Parathyroid adenoma (tissue), 2 donors: Measurements from ENCODE around the gene SLC25A11.

ENCODE experiments used
- H2AFZ ChIP-seq: fragments of 300-600 bp; sonication (generic); one replicate; pipeline ENCODE4 v1.7.0; 2017; ENCODE audit warnings: antibody characterized with exemption, mild to moderate bottlenecking
- H3K27ac ChIP-seq: fragments of 300-600 bp; sonication (generic); one replicate; pipeline ENCODE4 v1.7.0; 2017
- H3K27me3 ChIP-seq: fragments of 300-600 bp; sonication (generic); one replicate; pipeline ENCODE4 v1.7.0; 2017; ENCODE audit warnings: low read length; ENCODE audit not compliant: control insufficient read depth, insufficient read depth
- H3K36me3 ChIP-seq: fragments of 300-600 bp; sonication (generic); one replicate; pipeline ENCODE4 v1.7.0; 2017; ENCODE audit warnings: low read length; ENCODE audit not compliant: control insufficient read depth, insufficient read depth
- H3K4me1 ChIP-seq: fragments of 300-600 bp; sonication (generic); one replicate; pipeline ENCODE4 v1.7.0; 2017; ENCODE audit warnings: control low read depth
- H3K4me2 ChIP-seq: fragments of 300-600 bp; sonication (generic); one replicate; pipeline ENCODE4 v1.7.0; 2017; ENCODE audit warnings: low read length
- H3K4me3 ChIP-seq: fragments of 300-600 bp; sonication (generic); one replicate; pipeline ENCODE4 v1.7.0; 2017; ENCODE audit warnings: low read depth, low read length
- H3K79me2 ChIP-seq: fragments of 300-600 bp; sonication (generic); one replicate; pipeline ENCODE4 v1.7.0; 2017; ENCODE audit warnings: control low read depth
- H3K9ac ChIP-seq: fragments of 300-600 bp; sonication (generic); one replicate; pipeline ENCODE4 v1.7.0; 2017; ENCODE audit warnings: mild to moderate bottlenecking
- H3K9me3 ChIP-seq: fragments of 300-600 bp; sonication (generic); one replicate; pipeline ENCODE4 v1.7.0; 2017; ENCODE audit warnings: low read length; ENCODE audit not compliant: control insufficient read depth
- TF ChIP-seq, protein P1 (sequence below): fragments of 300-600 bp; sonication (generic); IDR thresholded peaks from one replicate; pipeline ENCODE4 v1.7.0; 2017; ENCODE audit warnings: antibody characterized with exemption, mild to moderate bottlenecking
- donor health status: primary hyperparathyroidism.

SLC25A11 gene

DNA sequence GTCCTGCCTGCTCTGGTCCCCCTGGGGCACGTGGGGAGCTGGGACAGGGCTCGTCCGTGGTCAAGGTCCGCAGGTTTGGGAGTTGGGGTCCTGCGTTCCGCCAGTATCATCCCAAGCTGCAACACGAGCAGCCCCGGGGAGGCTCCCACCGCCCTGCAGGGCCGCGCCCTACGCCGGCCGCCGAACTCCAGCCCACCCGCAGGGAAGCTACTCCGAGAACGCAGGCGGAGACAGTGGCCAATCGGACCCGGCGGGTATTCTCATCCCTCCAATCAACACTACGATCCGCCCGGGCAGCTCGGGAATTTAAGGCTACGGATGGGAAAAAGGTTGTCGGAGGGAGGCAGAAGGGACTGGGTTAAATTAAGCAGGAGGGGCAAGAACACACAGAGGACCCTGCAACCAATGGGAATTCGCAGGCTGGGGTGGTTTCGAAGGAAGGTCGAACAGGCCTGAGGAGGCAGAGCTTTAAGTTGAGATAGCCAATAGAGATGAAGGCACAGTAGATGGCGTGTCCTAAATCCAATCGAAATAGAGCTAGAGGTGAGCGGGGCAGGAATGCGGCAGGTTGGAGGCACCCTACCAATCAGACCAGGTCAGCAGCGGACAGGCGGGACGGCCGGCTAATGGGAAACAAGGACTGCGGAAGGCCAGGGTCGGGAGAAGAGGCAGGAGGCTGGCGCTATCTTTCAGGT, 27.1 kb upstream of the SLC25A11 start:
- Histone ChIP-seq H3K36me3 (no peaks in the 10 kb centered on the region), H3K9me3 (no peaks in the 10 kb centered on the region), H3K4me1 (peaks cover 10% of the 10 kb centered on the region), H3K27ac (peak overlapping the region; percentile 99), H3K4me3 (peak overlapping the region; percentile 92), H3K79me2 (peaks cover 2% of the 10 kb centered on the region), H2AFZ (peak overlapping the region; percentile 97), H3K4me2 (peak overlapping the region; percentile 94), H3K9ac (peak overlapping the region; percentile 87), H3K27me3 (no peaks in the 10 kb centered on the region)
- TF ChIP-seq, protein P1, sequence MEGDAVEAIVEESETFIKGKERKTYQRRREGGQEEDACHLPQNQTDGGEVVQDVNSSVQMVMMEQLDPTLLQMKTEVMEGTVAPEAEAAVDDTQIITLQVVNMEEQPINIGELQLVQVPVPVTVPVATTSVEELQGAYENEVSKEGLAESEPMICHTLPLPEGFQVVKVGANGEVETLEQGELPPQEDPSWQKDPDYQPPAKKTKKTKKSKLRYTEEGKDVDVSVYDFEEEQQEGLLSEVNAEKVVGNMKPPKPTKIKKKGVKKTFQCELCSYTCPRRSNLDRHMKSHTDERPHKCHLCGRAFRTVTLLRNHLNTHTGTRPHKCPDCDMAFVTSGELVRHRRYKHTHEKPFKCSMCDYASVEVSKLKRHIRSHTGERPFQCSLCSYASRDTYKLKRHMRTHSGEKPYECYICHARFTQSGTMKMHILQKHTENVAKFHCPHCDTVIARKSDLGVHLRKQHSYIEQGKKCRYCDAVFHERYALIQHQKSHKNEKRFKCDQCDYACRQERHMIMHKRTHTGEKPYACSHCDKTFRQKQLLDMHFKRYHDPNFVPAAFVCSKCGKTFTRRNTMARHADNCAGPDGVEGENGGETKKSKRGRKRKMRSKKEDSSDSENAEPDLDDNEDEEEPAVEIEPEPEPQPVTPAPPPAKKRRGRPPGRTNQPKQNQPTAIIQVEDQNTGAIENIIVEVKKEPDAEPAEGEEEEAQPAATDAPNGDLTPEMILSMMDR = no peak

DNA sequence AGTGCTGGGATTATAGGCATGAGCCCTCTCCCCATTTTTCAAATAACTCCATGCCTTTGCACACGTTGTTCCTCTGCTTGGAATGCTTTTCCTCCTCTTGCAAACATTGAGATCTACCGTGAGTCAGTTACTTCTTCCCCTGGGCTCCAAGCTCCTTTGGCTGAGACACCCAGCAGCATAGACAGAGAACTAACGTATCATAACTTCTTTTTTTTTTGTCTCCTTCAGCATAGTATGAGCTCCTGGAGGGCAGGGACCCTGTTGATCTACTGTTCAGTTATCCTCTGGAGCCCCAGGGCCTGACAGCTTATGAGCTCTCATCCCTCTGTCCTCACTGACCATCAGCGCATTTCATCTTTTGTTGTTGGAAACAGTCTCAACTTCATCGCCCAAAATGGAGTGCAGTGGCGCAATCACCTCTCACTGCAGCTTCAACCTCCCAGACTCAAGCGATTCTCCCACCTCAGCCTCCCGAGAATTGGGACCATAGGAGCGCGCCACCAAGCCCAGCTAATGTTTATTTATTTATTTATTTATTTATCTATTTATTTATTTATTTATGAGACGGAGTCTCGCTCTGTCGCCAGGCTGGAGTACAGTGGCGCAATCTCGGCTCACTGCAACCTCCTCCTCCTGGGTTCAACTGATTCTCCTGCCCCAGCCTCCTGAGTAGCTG, 25.6 kb upstream of the SLC25A11 start:
- Histone ChIP-seq H2AFZ (no peak overlapping the region), H3K9ac (no peak overlapping the region), H3K27me3 (no peaks in the 10 kb centered on the region), H3K9me3 (no peaks in the 10 kb centered on the region), H3K79me2 (peaks cover 7% of the 10 kb centered on the region), H3K36me3 (no peaks in the 10 kb centered on the region), H3K4me3 (no peak overlapping the region), H3K4me2 (no peak overlapping the region), H3K27ac (no peak overlapping the region), H3K4me1 (peaks cover 10% of the 10 kb centered on the region)
- TF ChIP-seq, protein P1 = no peak

DNA sequence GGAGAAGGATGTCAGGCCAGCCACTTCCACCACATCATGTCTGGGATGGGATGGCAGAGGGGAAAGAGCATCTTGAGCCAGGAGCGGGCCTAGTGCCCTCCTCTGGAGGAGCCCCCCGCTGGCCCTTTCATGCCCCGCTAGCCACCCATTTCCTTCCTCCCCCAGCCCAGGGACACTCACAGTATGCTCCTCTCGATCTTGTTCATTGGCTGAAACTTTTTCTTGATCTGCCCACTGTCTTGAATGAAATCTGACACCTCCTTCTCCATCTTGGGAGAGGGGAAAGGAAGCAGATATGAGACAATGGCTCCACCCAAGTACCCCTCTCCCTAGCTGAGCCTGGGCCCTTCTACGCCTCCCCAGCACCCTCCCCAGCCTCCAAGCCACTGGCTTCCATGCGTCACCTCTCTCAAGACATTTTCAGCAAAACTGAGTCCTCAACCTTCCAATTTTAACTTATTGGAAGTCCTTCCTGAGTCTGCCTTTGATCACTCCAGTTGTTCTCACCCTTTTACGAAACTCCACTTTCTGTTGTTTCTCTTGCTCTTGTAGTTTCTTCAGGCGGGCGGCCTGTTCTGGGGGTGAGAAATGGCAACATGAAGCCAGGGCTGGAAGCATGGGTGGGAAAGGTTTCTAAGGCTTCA, 20.6 kb upstream of the SLC25A11 start:
- no peak overlapping the region for H2AFZ ChIP-seq
- H3K27ac ChIP-seq = no peak overlapping the region
- H3K9ac ChIP-seq = no peak overlapping the region
- H3K4me2 ChIP-seq = no peak overlapping the region
- no peaks in the 10 kb centered on the region for H3K36me3 ChIP-seq
- TF ChIP-seq, protein P1 = no peak
- H3K4me1 ChIP-seq = peaks cover 6% of the 10 kb centered on the region
- H3K4me3 ChIP-seq = no peak overlapping the region
- H3K79me2 ChIP-seq = peaks cover 7% of the 10 kb centered on the region
- no peaks in the 10 kb centered on the region for H3K27me3 ChIP-seq
- H3K9me3 ChIP-seq = no peaks in the 10 kb centered on the region

DNA sequence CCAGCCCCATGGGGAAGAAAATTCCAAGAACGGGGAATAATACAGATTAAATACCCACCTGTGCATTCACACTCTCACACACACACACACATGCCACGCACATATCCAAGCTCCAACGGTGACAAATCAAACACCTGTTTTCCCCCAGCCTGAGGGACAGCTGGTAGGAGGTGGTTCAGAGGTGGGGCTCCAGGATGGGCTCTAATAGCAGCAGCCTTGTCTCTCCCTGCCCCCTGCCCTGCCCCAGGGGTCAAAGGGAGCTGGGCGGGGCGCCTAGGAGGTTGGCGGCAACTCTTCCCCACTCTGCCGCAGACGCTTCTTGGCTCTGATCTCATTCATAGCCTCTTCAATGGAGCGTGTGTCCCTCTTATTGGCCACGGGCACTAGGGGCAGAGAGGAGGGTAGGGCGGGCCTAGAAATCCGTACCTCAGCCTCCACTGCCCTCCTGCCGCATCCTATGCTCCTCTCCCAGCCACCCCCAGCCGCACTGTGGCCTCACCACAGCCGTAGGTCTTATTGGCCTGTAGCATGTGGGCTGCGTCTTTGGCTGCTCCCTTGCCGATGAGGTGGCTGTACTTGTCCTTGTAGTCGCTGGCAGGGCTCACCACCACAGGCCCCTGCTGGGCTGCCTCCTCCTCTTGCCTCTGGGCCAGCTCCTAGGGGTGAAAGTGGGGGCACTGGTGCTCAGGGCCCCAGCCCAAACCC, 19.6 kb upstream of the SLC25A11 start:
- H3K36me3 ChIP-seq = no peaks in the 10 kb centered on the region
- H3K9ac ChIP-seq = no peak overlapping the region
- no peak overlapping the region for H2AFZ ChIP-seq
- peaks cover 5% of the 10 kb centered on the region for H3K79me2 ChIP-seq
- H3K4me1 ChIP-seq = peaks cover 6% of the 10 kb centered on the region
- H3K9me3 ChIP-seq = no peaks in the 10 kb centered on the region
- no peak overlapping the region for H3K27ac ChIP-seq
- no peak overlapping the region for H3K4me2 ChIP-seq
- TF ChIP-seq, protein P1 = no peak
- H3K27me3 ChIP-seq = no peaks in the 10 kb centered on the region
- H3K4me3 ChIP-seq = no peak overlapping the region
